Upper lobe of left lung (tissue), 4 donors: ENCODE data around the gene CD163L1.

Experiments used
- CTCF ChIP-seq, 6 experiments: fragments of 450-650 bp in 4 of 6; fragments of 200-600 bp in 2 of 6; sonication (generic) in 2 of 6; IDR thresholded peaks; one replicate each; pipeline ENCODE4 v1.5.1; 2016 to 2019; ENCODE audit warnings: antibody characterized with exemption in 6 of 6
- EP300 ChIP-seq, 4 donors: sonication (generic); formaldehyde crosslinking; IDR thresholded peaks; one replicate each; pipeline ENCODE4 v1.5.1; 2017; ENCODE audit warnings: antibody characterized with exemption in 4 of 4, control low read depth in 2 of 4
- POLR2A ChIP-seq, 4 donors: fragments of 450-650 bp; IDR thresholded peaks; one replicate each; pipeline ENCODE4 v1.5.1; 2016 to 2017; ENCODE audit warnings: antibody characterized with exemption in 4 of 4, mild to moderate bottlenecking in 2 of 4

- TF ChIP-seq CTCF (IDR thresholded peaks at IDR 0.05) = no peak
- TF ChIP-seq EP300 (IDR thresholded peaks at IDR 0.05) = no peak
- TF ChIP-seq POLR2A (IDR thresholded peaks at IDR 0.05) = no peak
These were observed 11.8 kb downstream of the CD163L1 start for GRCh38 chr12:7431993-7432685.
